Tibial artery (tissue), 4 donors: Measurements from ENCODE around the gene SNRK.

Experiments used
- DNase-seq, 2 donors: peaks; one replicate each; pipeline ENCODE4 v3.0.0-alpha.2; 2019
- H3K27ac ChIP-seq, 2 donors: fragments of 200-600 bp; sonication (generic) in 1 of 2; 1 replicate in 1 of 2; 2 replicates in 1 of 2; pipeline ENCODE4 v1.5.1; 2018 to 2019; ENCODE audit warnings: mild to moderate bottlenecking in 1 of 2
- H3K27me3 ChIP-seq, 2 donors: fragments of 200-600 bp; sonication (generic) in 1 of 2; one replicate each; pipeline versions ENCODE4 v1.5.1 to v1.6.0; 2016 to 2019
- H3K36me3 ChIP-seq, 3 donors: fragments of 200-600 bp; sonication (generic) in 2 of 3; one replicate each; pipeline ENCODE4 v1.5.1; 2016 to 2019; ENCODE audit warnings: mild to moderate bottlenecking in 2 of 3
- H3K4me1 ChIP-seq, 4 donors: fragments of 200-600 bp; sonication (generic) in 2 of 4; 1 replicate in 3 of 4; 2 replicates in 1 of 4; pipeline ENCODE4 v1.5.1; 2016 to 2019
- H3K4me3 ChIP-seq, 2 donors: fragments of 200-600 bp; sonication (generic) in 1 of 2; 1 replicate in 1 of 2; 2 replicates in 1 of 2; pipeline ENCODE4 v1.5.1; 2018 to 2019; ENCODE audit warnings: mild to moderate bottlenecking in 2 of 2
- H3K9me3 ChIP-seq, 3 donors: fragments of 200-600 bp; sonication (generic) in 1 of 3; one replicate each; pipeline ENCODE4 v1.5.1; 2016 to 2019
- CTCF ChIP-seq, 2 experiments: fragments of 200-600 bp in 1 of 2; fragments of 450-650 bp in 1 of 2; IDR thresholded peaks; one replicate each; pipeline ENCODE4 v1.5.1; 2017 to 2019; ENCODE audit warnings: antibody characterized with exemption in 2 of 2, mild to moderate bottlenecking in 1 of 2, moderate library complexity in 1 of 2
- intact Hi-C: fragments of 100-400 bp; cut with DNase I; formaldehyde crosslinking; loops from one replicate; pipeline ENCODE4 v1.15.0; 2023; ENCODE audit warnings: low total_unique reads

SNRK gene

GRCh38 chr3:43279082-43279481 lies 7.3 kb upstream of the SNRK start:
- no peak for TF ChIP-seq CTCF (IDR thresholded peaks at IDR 0.05)

GRCh38 chr3:43279532-43279931 lies 6.8 kb upstream of the SNRK start:
- Histone ChIP-seq H3K27me3 (no peaks in the 10 kb centered on the region), H3K36me3 (no peaks in the 10 kb centered on the region), H3K4me3 (no peak overlapping the region), H3K4me1 (no peaks in the 10 kb centered on the region), H3K9me3 (no peaks in the 10 kb centered on the region), H3K27ac (no peak overlapping the region)
- no peak for TF ChIP-seq CTCF (IDR thresholded peaks at IDR 0.05)
- no peak for DNase-seq
- intact Hi-C loops = no loop called here

More at GRCh38 chr3:43279082-43279481, 7.3 kb upstream of the SNRK start:
- no peaks in the 10 kb centered on the region for H3K4me1 ChIP-seq
- no peak overlapping the region for H3K4me3 ChIP-seq
- no peaks in the 10 kb centered on the region for H3K27me3 ChIP-seq
- H3K36me3 ChIP-seq = no peaks in the 10 kb centered on the region
- H3K27ac ChIP-seq = no peak overlapping the region
- intact Hi-C loops = no loop called here
- no peak for DNase-seq
- no peaks in the 10 kb centered on the region for H3K9me3 ChIP-seq

- no peak for TF ChIP-seq CTCF (IDR thresholded peaks at IDR 0.05)
- no peaks in the 10 kb centered on the region for H3K4me1 ChIP-seq
- H3K9me3 ChIP-seq = no peaks in the 10 kb centered on the region
- H3K36me3 ChIP-seq = no peaks in the 10 kb centered on the region
- no peaks in the 10 kb centered on the region for H3K27me3 ChIP-seq
- H3K27ac ChIP-seq = no peak overlapping the region
- intact Hi-C loops = no loop called here
- H3K4me3 ChIP-seq = no peak overlapping the region
- DNase-seq = no peak
Measured at GRCh38 chr3:43281020-43281419, 5.3 kb upstream of the SNRK start.

- no peaks in the 10 kb centered on the region for H3K9me3 ChIP-seq
- no peak for TF ChIP-seq CTCF (IDR thresholded peaks at IDR 0.05)
- no peaks in the 10 kb centered on the region for H3K27me3 ChIP-seq
- DNase-seq = no peak
- no peaks in the 10 kb centered on the region for H3K36me3 ChIP-seq
- no peak overlapping the region for H3K4me3 ChIP-seq
- peaks cover 0 to 21% (median 9%) of the 10 kb centered on the region in 4 donors for H3K4me1 ChIP-seq
- intact Hi-C loops = no loop called here
- H3K27ac ChIP-seq = no peak overlapping the region
Measured at GRCh38 chr3:43284171-43284570, 2.2 kb upstream of the SNRK start.

GRCh38 chr3:43285644-43286043 lies 696 bp upstream of the SNRK start:
- H3K4me1 ChIP-seq = peaks cover 0 to 36% (median 20%) of the 10 kb centered on the region in 4 donors
- H3K36me3 ChIP-seq = no peaks in the 10 kb centered on the region
- H3K4me3 ChIP-seq = peak overlapping the region; percentile 62 to 66
- no peaks in the 10 kb centered on the region for H3K27me3 ChIP-seq
- intact Hi-C loops = no loop called here
- H3K9me3 ChIP-seq = no peaks in the 10 kb centered on the region
- DNase-seq = no peak
- peak overlapping the region; percentile 55 to 66 for H3K27ac ChIP-seq
- TF ChIP-seq CTCF (IDR thresholded peaks at IDR 0.05) = no peak
